ENCODE data around the gene PLXNC1.

Gene PLXNC1

GRCh38 chr12:94111302-94111701 is 37.1 kb upstream of the PLXNC1 start:
- no peaks in the 10 kb centered on the region; the same call in 1 of the 2 replicates for H3K27me3 ChIP-seq (replicated peaks; ENCODE audit: control insufficient read depth, insufficient read depth, low read length)
- H3K36me3 ChIP-seq (ENCODE audit: control insufficient read depth, insufficient read depth, low read length), result no peaks in the 10 kb centered on the region
- no peak overlapping the region for H3K4me3 ChIP-seq (replicated peaks; ENCODE audit: low read depth, low read length)
- DNase-seq (ENCODE audit: extremely low read depth, insufficient read length), result no peak
- no peak for TF ChIP-seq CTCF (IDR thresholded peaks at IDR 0.05; ENCODE audit: insufficient read depth, low read length, poor library complexity, severe bottlenecking)

GRCh38 chr12:94112121-94112520 is 36.3 kb upstream of the PLXNC1 start:
- H3K4me3 ChIP-seq (replicated peaks; ENCODE audit: low read depth, low read length), result no peak overlapping the region
- no peak for DNase-seq (ENCODE audit: extremely low read depth, insufficient read length)
- no peaks in the 10 kb centered on the region; the same call in 1 of the 2 replicates for H3K27me3 ChIP-seq (replicated peaks; ENCODE audit: control insufficient read depth, insufficient read depth, low read length)
- no peak for TF ChIP-seq CTCF (IDR thresholded peaks at IDR 0.05; ENCODE audit: insufficient read depth, low read length, poor library complexity, severe bottlenecking)
- H3K36me3 ChIP-seq (ENCODE audit: control insufficient read depth, insufficient read depth, low read length), result no peaks in the 10 kb centered on the region

GRCh38 chr12:94114166-94114565 is 34.2 kb upstream of the PLXNC1 start:
- H3K4me3 ChIP-seq (replicated peaks; ENCODE audit: low read depth, low read length), result no peak overlapping the region
- no peaks in the 10 kb centered on the region; the same call in 1 of the 2 replicates for H3K27me3 ChIP-seq (replicated peaks; ENCODE audit: control insufficient read depth, insufficient read depth, low read length)
- TF ChIP-seq CTCF (IDR thresholded peaks at IDR 0.05; ENCODE audit: insufficient read depth, low read length, poor library complexity, severe bottlenecking), result no peak
- H3K36me3 ChIP-seq (ENCODE audit: control insufficient read depth, insufficient read depth, low read length), result no peaks in the 10 kb centered on the region
- DNase-seq (ENCODE audit: extremely low read depth, insufficient read length), result no peak

- DNase-seq (ENCODE audit: extremely low read depth, insufficient read length), result no peak
- H3K4me3 ChIP-seq (replicated peaks; ENCODE audit: low read depth, low read length), result no peak overlapping the region
- TF ChIP-seq CTCF (IDR thresholded peaks at IDR 0.05; ENCODE audit: insufficient read depth, low read length, poor library complexity, severe bottlenecking), result no peak
These were observed 32.2 kb upstream of the PLXNC1 start for GRCh38 chr12:94116191-94116590.

DNA sequence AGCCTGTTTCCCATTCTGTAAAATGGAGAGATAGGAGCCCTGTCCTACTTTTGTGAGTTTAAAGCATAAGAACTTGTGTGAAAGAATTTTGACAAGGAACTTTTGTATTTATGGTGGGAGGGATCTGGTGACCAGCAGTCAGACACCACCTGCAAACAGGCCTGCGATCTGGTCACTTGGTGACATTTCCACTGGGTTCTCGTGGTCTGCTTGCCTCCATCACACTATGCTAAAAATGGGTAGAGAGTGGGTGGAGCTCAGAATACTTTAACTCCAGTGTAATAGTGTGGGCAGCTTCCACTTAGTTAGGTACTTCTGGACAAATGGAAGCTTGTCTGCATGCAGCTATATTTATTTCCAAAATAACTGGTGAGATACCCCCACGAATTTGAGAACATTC is 26.5 kb upstream of the PLXNC1 start:
- no peak overlapping the region for H3K4me3 ChIP-seq (replicated peaks; ENCODE audit: low read depth, low read length)
- no peak for TF ChIP-seq CTCF (IDR thresholded peaks at IDR 0.05; ENCODE audit: insufficient read depth, low read length, poor library complexity, severe bottlenecking)
- no peaks in the 10 kb centered on the region for H3K36me3 ChIP-seq (ENCODE audit: control insufficient read depth, insufficient read depth, low read length)
- DNase-seq (ENCODE audit: extremely low read depth, insufficient read length), result no peak
- H3K27me3 ChIP-seq (replicated peaks; ENCODE audit: control insufficient read depth, insufficient read depth, low read length), result no peaks in the 10 kb centered on the region

More at GRCh38 chr12:94116191-94116590, 32.2 kb upstream of the PLXNC1 start:
- no peaks in the 10 kb centered on the region; the same call in 1 of the 2 replicates for H3K27me3 ChIP-seq (replicated peaks; ENCODE audit: control insufficient read depth, insufficient read depth, low read length)
- no peaks in the 10 kb centered on the region for H3K36me3 ChIP-seq (ENCODE audit: control insufficient read depth, insufficient read depth, low read length)

- Histone ChIP-seq H3K36me3 (ENCODE audit: control insufficient read depth, insufficient read depth, low read length) (no peaks in the 10 kb centered on the region), H3K27me3 (replicated peaks; ENCODE audit: control insufficient read depth, insufficient read depth, low read length) (no peaks in the 10 kb centered on the region), H3K4me3 (replicated peaks; ENCODE audit: low read depth, low read length) (no peak overlapping the region)
- DNase-seq (ENCODE audit: extremely low read depth, insufficient read length), result no peak
- no peak for TF ChIP-seq CTCF (IDR thresholded peaks at IDR 0.05; ENCODE audit: insufficient read depth, low read length, poor library complexity, severe bottlenecking)
These were observed 25.8 kb upstream of the PLXNC1 start for GRCh38 chr12:94122591-94122990.

Data from GM06990 (cell line).